HUES48 (cell line): Measurements from ENCODE around the gene UBTF.
A peak's percentile ranks its signal among the peaks of the same experiment; 100 is the strongest.
"Not testable (repeated sequence)": the region's sequence is repeated elsewhere in the genome, so short reads cannot be mapped to it uniquely, and the experiment has no call there.

ENCODE experiments used
- H3K27ac ChIP-seq: one replicate; pipeline ENCODE4 v1.7.0; 2013; ENCODE audit warnings: low read depth, low read length, inconsistent platforms
- H3K27me3 ChIP-seq: 2 replicates; pipeline ENCODE4 v1.6.1; 2013; ENCODE audit warnings: mild to moderate bottlenecking, low read length; ENCODE audit not compliant: control insufficient read depth, insufficient read depth
- H3K36me3 ChIP-seq: 2 replicates; pipeline ENCODE4 v1.6.1; 2013; ENCODE audit warnings: low read length; ENCODE audit not compliant: control insufficient read depth, insufficient read depth
- H3K4me1 ChIP-seq: 2 replicates; pipeline ENCODE4 v1.6.1; 2013; ENCODE audit warnings: mild to moderate bottlenecking, low read length; ENCODE audit not compliant: control insufficient read depth, insufficient read depth
- H3K4me3 ChIP-seq: 2 replicates; pipeline ENCODE4 v1.5.1; 2013; ENCODE audit warnings: mild to moderate bottlenecking, low read depth, low read length
- H3K9ac ChIP-seq: 2 replicates; pipeline ENCODE4 v1.6.1; 2013; ENCODE audit warnings: mild to moderate bottlenecking, low read depth, low read length, moderate library complexity
- H3K9me3 ChIP-seq: 2 replicates; pipeline ENCODE4 v1.6.1; 2013; ENCODE audit warnings: low read length; ENCODE audit not compliant: control insufficient read depth, insufficient read depth

Gene UBTF

GRCh38 chr17:44237886-44238285 lies 18.4 kb upstream of the UBTF start:
- not testable (repeated sequence) for H3K27ac ChIP-seq, H3K27me3 ChIP-seq, H3K4me1 ChIP-seq, H3K9me3 ChIP-seq, H3K4me3 ChIP-seq, H3K36me3 ChIP-seq, H3K9ac ChIP-seq

DNA sequence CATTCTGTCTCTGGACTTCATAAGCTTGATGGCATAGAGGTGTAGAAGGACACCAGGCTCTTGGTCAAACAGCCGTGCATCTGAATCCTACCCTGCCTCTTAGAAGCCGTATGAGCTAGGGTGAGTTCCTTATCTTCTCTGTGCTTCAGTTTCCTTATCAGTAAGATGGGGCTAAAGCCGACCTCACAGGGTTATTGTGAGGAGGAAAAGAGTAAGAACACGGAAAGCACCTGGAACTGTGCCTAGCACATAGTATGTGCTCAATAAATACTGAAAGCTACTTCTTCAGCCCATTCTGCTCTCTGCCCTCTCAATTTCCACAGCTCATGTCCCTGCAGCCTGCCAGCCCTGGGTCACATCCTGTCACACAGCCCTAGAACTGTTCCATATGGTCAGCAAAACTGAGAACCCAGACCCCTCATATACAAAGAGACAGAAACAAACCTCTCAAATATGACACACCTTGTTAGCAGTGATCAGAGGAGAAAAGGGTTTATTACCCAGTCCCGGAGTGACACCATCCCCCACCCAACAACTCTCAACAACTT lies 17.0 kb upstream of the UBTF start:
- Histone ChIP-seq H3K27me3 (no peaks in the 10 kb centered on the region), H3K9ac (no peak overlapping the region), H3K4me3 (no peak overlapping the region), H3K4me1 (no peaks in the 10 kb centered on the region), H3K9me3 (no peaks in the 10 kb centered on the region), H3K36me3 (no peaks in the 10 kb centered on the region), H3K27ac (no peak overlapping the region)

GRCh38 chr17:44235583-44235936 lies 16.1 kb upstream of the UBTF start:
- Histone ChIP-seq H3K27ac (no peak overlapping the region), H3K36me3 (no peaks in the 10 kb centered on the region), H3K9me3 (no peaks in the 10 kb centered on the region), H3K4me1 (no peaks in the 10 kb centered on the region), H3K9ac (no peak overlapping the region), H3K27me3 (no peaks in the 10 kb centered on the region), H3K4me3 (no peak overlapping the region)

GRCh38 chr17:44233582-44233981 lies 14.1 kb upstream of the UBTF start:
- no peak overlapping the region for H3K4me3 ChIP-seq
- no peaks in the 10 kb centered on the region for H3K36me3 ChIP-seq
- H3K27me3 ChIP-seq = no peaks in the 10 kb centered on the region
- H3K9me3 ChIP-seq = no peaks in the 10 kb centered on the region
- no peak overlapping the region for H3K27ac ChIP-seq
- H3K9ac ChIP-seq = no peak overlapping the region
- H3K4me1 ChIP-seq = no peaks in the 10 kb centered on the region

GRCh38 chr17:44232061-44232460 lies 12.6 kb upstream of the UBTF start:
- Histone ChIP-seq H3K4me3 (no peak overlapping the region), H3K27me3 (no peaks in the 10 kb centered on the region)

GRCh38 chr17:44230140-44230539 lies 10.7 kb upstream of the UBTF start:
- Histone ChIP-seq H3K9me3 (no peaks in the 10 kb centered on the region), H3K4me3 (no peak overlapping the region), H3K27ac (no peak overlapping the region), H3K36me3 (no peaks in the 10 kb centered on the region), H3K9ac (no peak overlapping the region), H3K27me3 (no peaks in the 10 kb centered on the region), H3K4me1 (no peaks in the 10 kb centered on the region)

More at GRCh38 chr17:44232061-44232460, 12.6 kb upstream of the UBTF start:
- H3K9ac ChIP-seq = no peak overlapping the region
- H3K9me3 ChIP-seq = no peaks in the 10 kb centered on the region
- H3K36me3 ChIP-seq = no peaks in the 10 kb centered on the region
- H3K4me1 ChIP-seq = no peaks in the 10 kb centered on the region
- H3K27ac ChIP-seq = no peak overlapping the region

DNA sequence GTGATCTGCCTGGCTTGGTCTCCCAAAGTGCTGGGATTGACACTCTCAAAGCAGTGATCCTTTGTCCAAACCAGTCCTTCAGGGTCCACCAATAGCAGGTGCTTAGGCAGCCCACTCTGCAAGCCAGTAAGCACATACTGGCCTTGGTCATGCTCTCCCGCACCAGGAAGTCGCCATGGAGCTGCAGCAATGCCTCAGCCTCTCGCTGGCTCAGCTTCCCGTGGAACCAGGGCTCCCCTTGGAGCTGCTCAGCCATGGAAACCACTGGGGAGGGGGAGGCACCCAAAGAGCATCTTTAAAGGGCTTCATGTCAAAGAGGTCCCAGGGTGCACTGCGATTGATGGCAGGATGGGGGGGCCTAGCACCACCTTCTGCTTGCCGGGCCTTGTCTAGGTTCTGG lies 9.6 kb upstream of the UBTF start:
- Histone ChIP-seq H3K27ac (no peak overlapping the region), H3K27me3 (no peaks in the 10 kb centered on the region), H3K36me3 (no peaks in the 10 kb centered on the region), H3K9me3 (no peaks in the 10 kb centered on the region), H3K9ac (no peak overlapping the region), H3K4me3 (no peak overlapping the region), H3K4me1 (no peaks in the 10 kb centered on the region)

DNA sequence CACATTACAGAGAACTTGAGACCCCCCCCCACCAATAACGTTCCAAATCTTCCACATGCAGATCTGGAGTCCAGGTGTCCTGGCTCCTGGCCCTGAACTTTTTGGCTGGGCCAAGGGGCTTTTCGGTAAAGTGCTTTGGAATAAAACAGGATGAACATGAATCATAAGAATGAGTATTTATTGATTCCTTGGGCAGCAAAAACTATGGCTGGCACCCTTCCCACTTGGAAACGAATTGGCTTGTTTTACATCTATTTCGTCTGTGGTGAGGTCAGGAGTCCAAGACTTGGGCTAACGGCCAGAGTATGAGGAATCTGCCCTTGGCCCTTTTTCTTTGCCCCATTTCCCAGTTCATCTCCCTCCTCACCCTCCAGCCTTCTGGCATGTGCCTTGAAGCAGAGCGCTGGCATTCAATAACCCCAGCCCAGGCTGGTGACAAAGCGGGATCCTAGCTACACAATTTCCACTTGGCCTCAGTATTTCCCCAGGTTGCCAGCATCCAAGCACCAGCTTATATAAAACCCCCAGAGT lies 4.1 kb upstream of the UBTF start:
- no peak overlapping the region for H3K27ac ChIP-seq

DNA sequence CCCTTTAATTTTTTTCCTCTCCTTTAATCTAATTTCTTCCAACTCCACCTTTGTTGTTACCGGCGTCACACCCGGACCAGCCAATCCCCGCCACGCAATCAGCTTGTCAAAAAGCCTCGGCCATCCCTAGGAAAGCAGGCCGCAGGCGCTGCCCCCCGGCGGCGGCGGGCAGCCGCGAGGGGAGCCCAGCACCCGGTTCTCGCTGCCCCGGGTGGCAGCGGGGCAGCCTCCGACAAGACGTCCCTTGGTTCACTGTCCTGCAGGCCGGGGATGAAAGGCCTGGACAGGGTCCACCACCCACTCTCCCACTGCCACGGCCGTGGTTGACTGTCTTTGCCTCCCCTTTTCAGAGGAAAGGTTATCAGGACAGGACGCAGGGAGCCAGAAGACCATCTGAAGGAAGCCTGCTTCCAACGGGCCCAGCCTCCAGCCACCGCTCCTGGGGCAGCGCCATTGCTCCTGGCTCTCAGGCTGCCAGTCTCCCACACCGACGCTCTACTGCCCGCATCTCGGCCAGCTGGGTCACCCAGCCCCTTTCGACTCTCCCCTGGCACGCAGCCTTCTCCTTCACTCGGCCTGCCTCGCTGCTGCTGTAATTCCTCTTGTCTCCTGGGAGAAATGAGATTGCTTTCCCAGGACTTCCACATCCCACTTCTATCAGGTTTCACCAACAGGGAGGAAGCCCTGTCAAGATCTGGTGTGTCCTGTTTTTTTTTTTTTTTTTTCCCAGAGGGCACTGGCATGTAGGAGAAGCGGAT lies 2.8 kb upstream of the UBTF start:
- Histone ChIP-seq H3K9me3 (no peaks in the 10 kb centered on the region), H3K4me1 (peaks cover 16% of the 10 kb centered on the region), H3K27ac (peak overlapping the region; percentile 95), H3K36me3 (peaks cover 6% of the 10 kb centered on the region; the same call in 1 of the 2 replicates), H3K27me3 (0 out of 2 replicates have a peak, but pooled peaks cover 6% of the 10 kb centered on the region), H3K4me3 (peak overlapping the region; percentile 87), H3K9ac (no peak overlapping the region)

More for the DNA sequence above, 4.1 kb upstream of the UBTF start:
- Histone ChIP-seq H3K4me1 (0 out of 2 replicates have a peak, but pooled peaks cover 8% of the 10 kb centered on the region), H3K4me3 (no peak overlapping the region), H3K27me3 (0 out of 2 replicates have a peak, but pooled peaks cover 6% of the 10 kb centered on the region), H3K36me3 (no peaks in the 10 kb centered on the region), H3K9me3 (no peaks in the 10 kb centered on the region), H3K9ac (no peak overlapping the region)

- Histone ChIP-seq H3K9me3 (no peaks in the 10 kb centered on the region), H3K27ac (peak overlapping the region; percentile 95), H3K36me3 (peaks cover 11% of the 10 kb centered on the region), H3K4me1 (peaks cover 16% of the 10 kb centered on the region), H3K9ac (no peak overlapping the region), H3K4me3 (peak overlapping the region; percentile 87), H3K27me3 (0 out of 2 replicates have a peak, but pooled peaks cover 6% of the 10 kb centered on the region)
Measured at GRCh38 chr17:44221862-44222111, 2.3 kb upstream of the UBTF start.

GRCh38 chr17:44221084-44221861 lies 1.8 kb upstream of the UBTF start:
- Histone ChIP-seq H3K4me3 (peak overlapping the region; percentile 87), H3K9me3 (no peaks in the 10 kb centered on the region), H3K4me1 (peaks cover 16% of the 10 kb centered on the region), H3K9ac (peak overlapping the region; percentile 95; the same call in 1 of the 2 replicates), H3K36me3 (peaks cover 17% of the 10 kb centered on the region), H3K27ac (peak overlapping the region; percentile 95), H3K27me3 (0 out of 2 replicates have a peak, but pooled peaks cover 6% of the 10 kb centered on the region)
